Stimulated activated CD4-positive, alpha-beta T cell treated with anti-CD3 and anti-CD28 coated beads, Interleukin-2, amount 100 ng/mL, for 48 hours (primary cell): ENCODE measurements around the gene IFNA13.
A peak's percentile ranks its signal among the peaks of the same experiment; 100 is the strongest.
"Not testable (repeated sequence)": the region's sequence is repeated elsewhere in the genome, so short reads cannot be mapped to it uniquely, and the experiment has no call there.

Experiments used
- DNase-seq, 2 donors: peaks; one replicate each; pipeline ENCODE4 v3.0.0-alpha.2; 2020

The IFNA13 gene

GRCh38 chr9:21367957-21368356 lies at the start of gene IFNA13:
TSS of gene IFNA13 (minus strand) at chr9:21368057. CDS start at chr9:21368010, 47 bp downstream.
- DNase-seq, result no peak

- no peak for DNase-seq
Observed at GRCh38 chr9:21415493-21416267, 47.8 kb upstream of the IFNA13 start.

DNA sequence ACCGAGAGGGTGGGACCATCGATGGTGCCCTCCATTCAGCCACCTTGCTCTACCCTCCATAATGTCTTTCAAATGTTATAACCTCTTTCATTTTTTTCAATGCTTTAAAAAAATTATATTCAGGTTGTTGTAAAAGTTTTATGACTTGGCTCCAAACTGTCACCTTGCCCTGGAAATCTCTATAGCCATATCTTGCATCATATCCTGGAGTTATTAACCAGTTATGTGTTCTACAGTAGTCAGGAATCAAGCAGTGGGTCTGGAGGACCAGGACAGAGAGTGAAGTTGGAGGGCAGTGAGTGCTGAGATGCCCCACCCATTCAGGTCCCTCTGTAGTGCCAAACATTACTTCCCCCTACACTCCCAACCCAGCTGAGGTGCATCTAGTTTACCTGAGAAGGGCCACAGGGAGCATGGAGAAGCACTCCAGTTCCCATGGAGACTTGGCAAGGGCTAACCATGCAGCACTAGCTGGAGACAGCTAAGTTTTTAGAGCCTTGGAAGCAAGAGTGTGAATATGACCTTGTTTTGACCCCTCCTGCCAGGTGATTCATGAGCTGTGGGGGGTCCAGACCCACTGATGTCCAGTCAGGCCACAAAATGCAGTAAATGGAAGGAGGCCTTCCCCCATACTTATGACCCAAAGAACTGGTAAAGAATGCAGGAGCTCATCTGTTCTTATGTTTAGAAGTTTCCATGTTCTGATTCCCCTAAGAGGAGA lies 46.5 kb upstream of the IFNA13 start:
- DNase-seq, result no peak

- DNase-seq, result no peak
Observed at GRCh38 chr9:21413624-21414023, 45.8 kb upstream of the IFNA13 start.

GRCh38 chr9:21413151-21413550 lies 45.3 kb upstream of the IFNA13 start:
- no peak for DNase-seq

- DNase-seq, result no peak
Observed at GRCh38 chr9:21412107-21412506, 44.2 kb upstream of the IFNA13 start.

DNA sequence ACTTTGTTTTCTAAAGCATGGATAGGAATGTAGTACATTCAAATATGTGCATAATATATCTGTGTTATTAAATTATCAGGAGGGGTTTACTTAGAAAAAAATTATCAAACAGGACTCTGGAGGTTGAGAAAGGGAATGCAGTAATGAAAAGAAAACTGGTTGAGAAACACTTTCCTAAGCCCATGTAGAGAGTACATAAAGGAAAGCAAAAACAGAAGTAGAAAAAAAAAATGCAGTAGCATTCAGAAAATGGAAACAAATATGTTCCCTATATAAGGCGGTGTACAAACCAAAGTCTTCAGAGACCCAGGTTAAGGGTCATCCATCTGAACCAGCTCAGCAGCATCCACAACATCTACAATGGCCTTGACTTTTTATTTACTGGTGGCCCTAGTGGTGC lies 41.0 kb upstream of the IFNA13 start, which contains the start of gene IFNA8:
Gene IFNA8 (plus strand): TSS at position 301 of the 400 bp plus-strand sequence. CDS start 60 bp downstream, at position 361.
- DNase-seq, result no peak

DNA sequence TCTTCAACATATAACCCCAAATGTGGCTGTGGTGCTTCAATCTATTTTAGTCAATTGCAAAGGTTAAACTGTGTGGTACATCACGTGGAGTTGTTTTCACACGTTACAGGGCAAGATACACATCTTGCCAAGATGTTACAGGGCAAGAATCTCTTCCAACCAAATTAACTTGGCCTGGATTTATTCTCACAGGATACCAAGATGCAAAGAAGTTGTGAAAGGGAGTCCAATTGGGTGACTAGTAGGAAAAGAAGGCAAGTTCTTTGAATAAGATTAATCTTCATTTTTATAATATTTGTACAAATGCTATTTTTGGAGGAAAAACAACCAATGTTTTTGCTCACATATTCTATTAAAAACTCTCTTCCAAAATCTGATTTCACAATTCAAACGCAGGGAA lies 36.3 kb upstream of the IFNA13 start:
- DNase-seq, result no peak

- DNase-seq, result no peak
Observed at GRCh38 chr9:21402386-21403251, 34.8 kb upstream of the IFNA13 start.

GRCh38 chr9:21399956-21400355 lies 32.1 kb upstream of the IFNA13 start:
- no peak for DNase-seq

DNA sequence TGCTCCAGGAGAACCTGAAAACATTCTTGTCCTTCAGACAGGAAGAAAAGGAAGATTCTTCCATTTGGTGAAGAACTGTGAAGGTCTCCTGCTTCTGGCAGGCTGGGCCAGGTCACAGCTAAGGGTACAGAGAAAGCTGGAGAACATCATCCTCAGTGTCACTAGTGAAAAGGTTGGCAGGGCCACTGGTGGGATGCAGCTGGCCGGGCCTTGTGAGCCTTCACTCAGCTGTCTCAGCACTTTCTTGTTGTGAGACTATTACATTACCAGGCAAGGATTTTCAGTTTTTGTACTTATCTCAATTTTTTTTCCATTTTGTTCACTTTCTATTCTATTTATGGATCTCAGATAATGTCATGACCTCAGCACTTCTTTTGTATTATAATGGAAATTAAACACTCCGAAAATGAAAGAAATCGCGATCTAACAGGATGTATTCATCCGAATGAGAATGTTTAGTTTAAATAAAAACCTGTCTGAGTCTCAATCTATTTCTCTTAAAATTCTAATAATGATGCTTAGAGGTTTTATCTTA lies 31.2 kb upstream of the IFNA13 start:
- no peak for DNase-seq

DNA sequence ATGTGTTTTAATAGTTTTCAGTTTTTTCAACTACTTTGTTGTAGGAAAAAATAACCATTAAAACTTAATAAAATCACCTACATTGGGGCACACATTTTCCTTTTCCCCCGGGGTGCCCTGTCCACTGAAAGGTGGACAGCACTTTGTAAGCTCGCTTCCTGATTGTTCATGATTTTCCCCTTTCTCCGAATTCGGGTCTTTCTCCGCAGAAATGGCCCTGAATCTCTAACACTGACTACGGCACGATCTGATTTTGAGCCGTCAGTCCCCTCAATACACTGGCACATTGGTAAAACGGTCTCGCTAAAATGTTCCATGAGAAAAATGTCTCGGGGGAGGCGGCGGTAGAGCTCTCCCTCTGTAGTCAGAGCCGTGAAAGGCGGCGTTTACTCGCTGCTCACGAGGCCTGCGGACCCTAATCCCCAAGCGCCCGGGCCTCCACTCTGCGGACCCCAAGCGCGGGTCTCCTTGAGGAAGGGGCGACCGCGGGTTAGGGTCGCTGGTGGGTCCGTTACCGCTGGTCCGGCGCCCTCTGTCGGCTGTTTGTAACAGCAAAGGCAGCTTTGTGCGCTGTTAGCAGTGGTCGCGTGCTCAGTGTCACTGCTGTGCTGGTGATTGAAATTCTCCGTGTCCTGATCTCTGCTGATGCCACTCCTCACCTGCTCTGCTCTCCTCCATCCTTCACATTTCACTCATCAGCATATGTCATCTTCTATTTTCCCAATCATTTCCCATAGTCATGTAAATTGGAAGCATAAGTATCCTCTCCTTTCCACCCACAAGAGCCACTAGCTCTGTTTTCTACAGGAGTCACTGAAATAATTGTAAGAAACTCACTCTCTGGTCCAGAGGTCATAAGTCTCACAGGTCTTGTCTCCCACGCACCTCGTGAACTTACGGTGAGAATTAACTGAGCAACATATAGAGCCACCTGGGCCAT lies 28.2 kb upstream of the IFNA13 start:
- DNase-seq, result peak; percentile 54 to 63

DNA sequence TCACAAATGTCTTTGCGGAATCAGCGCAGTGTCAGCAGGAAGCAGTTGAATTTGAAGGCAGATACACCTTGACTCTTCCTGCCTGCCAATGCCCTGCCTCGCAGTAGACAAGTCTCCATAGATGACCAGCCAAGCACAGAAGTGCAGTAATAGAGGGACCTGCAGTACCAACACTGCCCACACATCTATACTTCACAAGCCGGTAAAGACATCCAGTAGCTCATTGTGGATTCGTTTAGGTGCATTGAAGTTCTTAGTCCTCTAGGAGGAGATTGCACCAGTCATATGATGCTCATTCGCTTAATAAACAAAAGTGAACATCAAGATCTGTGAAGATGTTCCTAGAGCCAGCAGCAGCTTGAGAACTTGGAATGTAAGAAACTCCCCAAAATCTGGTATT lies 24.4 kb upstream of the IFNA13 start:
- no peak for DNase-seq

DNA sequence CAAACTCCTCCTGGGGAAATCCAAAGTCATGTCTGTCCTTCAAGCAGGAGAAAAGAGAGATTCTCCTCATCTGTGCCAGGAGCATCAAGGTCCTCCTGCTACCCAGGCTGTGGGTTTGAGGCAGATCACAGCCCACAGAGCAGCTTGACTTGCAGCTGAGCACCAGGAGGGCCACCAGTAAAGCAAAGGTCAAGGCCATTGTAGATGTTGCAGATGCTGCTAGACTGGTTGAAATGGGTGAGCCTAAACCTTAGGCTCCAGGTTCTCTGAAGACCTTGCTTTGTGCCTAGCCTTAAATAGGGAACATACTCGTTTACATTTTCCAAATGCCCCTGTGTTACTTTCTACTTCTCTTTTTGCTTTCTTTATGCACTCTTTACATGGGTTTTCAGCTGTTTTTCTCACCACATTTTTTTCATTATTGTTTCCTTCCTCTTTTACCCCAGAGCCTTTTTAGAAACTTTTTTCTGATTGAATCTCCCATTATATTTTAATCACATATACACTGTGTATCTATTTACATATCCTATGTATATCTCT lies 17.3 kb upstream of the IFNA13 start, which contains the start of gene IFNA2:
Gene IFNA2 (minus strand): TSS at position 268 of the 540 bp plus-strand sequence. CDS start 69 bp downstream, at position 199.
- no peak for DNase-seq

- DNase-seq, result no peak
Observed at GRCh38 chr9:21383627-21384026, 15.8 kb upstream of the IFNA13 start.

GRCh38 chr9:21381448-21382339 lies 13.8 kb upstream of the IFNA13 start:
- no peak for DNase-seq

GRCh38 chr9:21371467-21371866 lies 3.6 kb upstream of the IFNA13 start:
- not testable (repeated sequence) for DNase-seq

GRCh38 chr9:21367169-21367568 lies 688 bp downstream of the IFNA13 start:
- not testable (repeated sequence) for DNase-seq

DNA sequence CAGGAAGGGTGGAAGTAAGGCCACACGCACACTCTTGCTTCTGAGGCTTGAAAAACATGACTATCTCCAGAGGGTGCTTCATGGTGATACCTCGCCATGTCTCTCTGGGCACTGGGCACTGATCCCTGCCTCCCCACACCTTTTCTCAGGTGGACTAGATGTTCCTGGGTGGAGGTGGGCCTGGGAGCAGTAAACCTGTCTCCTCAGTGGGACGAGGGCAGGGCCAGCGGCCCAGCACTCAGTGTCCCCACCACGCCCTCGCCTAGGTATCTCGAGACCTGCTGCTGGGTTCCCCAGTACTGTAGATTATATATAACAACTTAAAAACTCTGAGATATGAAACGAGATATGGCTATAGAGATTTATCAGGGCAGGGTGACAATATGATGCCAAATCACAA lies 5.6 kb downstream of the IFNA13 start:
- no peak for DNase-seq
